GM23338 (cell line): Measurements from ENCODE around the gene FXN. TPM values are rescaled to one million over a fixed set of nuclear protein-coding genes. Genes with fewer than 3 reads are reported as not detected.

Experiments used
- ATAC-seq: fragments of 200-7000 bp; cut with Tn5 transposase; 3 replicates; pipeline ENCODE4 v1.9.1; 2020
- DNase-seq: peaks from one replicate; pipeline ENCODE4 v3.0.0-alpha.2; 2015; ENCODE audit warnings: low spot score
- H2AFZ ChIP-seq: fragments of 200-600 bp; sonication (generic); 2 replicates; pipeline ENCODE4 v1.8.0; 2016; ENCODE audit warnings: antibody characterized with exemption, mild to moderate bottlenecking, moderate library complexity
- H3F3A ChIP-seq: fragments of 200-600 bp; sonication (generic); replicated peaks from 2 replicates; pipeline ENCODE4 v1.8.0; 2017; ENCODE audit warnings: antibody characterized with exemption, mixed run types, low read depth
- H3K27ac ChIP-seq: fragments of 200-600 bp; sonication (generic); 2 replicates; pipeline ENCODE4 v1.6.1; 2016; ENCODE audit warnings: low read depth
- H3K27me3 ChIP-seq: fragments of 200-600 bp; sonication (generic); 2 replicates; pipeline ENCODE4 v1.8.0; 2016; ENCODE audit warnings: mild to moderate bottlenecking, mixed run types, moderate library complexity; ENCODE audit not compliant: insufficient read depth
- H3K36me3 ChIP-seq: fragments of 200-600 bp; sonication (generic); 2 replicates; pipeline ENCODE4 v1.8.0; 2016; ENCODE audit warnings: mild to moderate bottlenecking; ENCODE audit not compliant: insufficient read depth
- H3K4me1 ChIP-seq: fragments of 200-600 bp; sonication (generic); 2 replicates; pipeline ENCODE4 v1.8.0; 2016; ENCODE audit warnings: mild to moderate bottlenecking, moderate library complexity; ENCODE audit not compliant: insufficient read depth
- H3K4me2 ChIP-seq: fragments of 200-600 bp; sonication (generic); 2 replicates; pipeline ENCODE4 v1.7.1; 2017; ENCODE audit warnings: mixed run types
- H3K4me3 ChIP-seq: fragments of 200-600 bp; sonication (generic); 2 replicates; pipeline ENCODE4 v1.6.1; 2016; ENCODE audit warnings: mixed run types
- H3K79me2 ChIP-seq: fragments of 200-600 bp; sonication (generic); replicated peaks from 2 replicates; pipeline ENCODE4 v1.8.0; 2017; ENCODE audit warnings: mild to moderate bottlenecking; ENCODE audit not compliant: insufficient read depth
- H3K9me2 ChIP-seq: fragments of 200-600 bp; sonication (generic); 2 replicates; pipeline ENCODE4 v1.8.0; 2017; ENCODE audit not compliant: insufficient read depth
- H4K20me1 ChIP-seq: fragments of 200-600 bp; sonication (generic); replicated peaks from 2 replicates; pipeline ENCODE4 v1.8.0; 2017; ENCODE audit warnings: mild to moderate bottlenecking; ENCODE audit not compliant: insufficient read depth
- H3K27ac Mint-ChIP-seq: 2 replicates; pipeline ENCODE4 v1.8.0; 2020; ENCODE audit warnings: inconsistent platforms, mild to moderate bottlenecking, moderate library complexity, mixed read lengths
- H3K27me3 Mint-ChIP-seq: 3 replicates; pipeline ENCODE4 v1.8.0; 2022; ENCODE audit warnings: low read depth, mild to moderate bottlenecking, moderate library complexity, mixed read lengths, inconsistent platforms; ENCODE audit not compliant: insufficient read depth, poor library complexity
- H3K36me3 Mint-ChIP-seq: 3 replicates; pipeline ENCODE4 v1.8.0; 2021; ENCODE audit warnings: low read depth, mild to moderate bottlenecking, inconsistent platforms, moderate library complexity, mixed read lengths
- H3K4me1 Mint-ChIP-seq: 3 replicates; pipeline ENCODE4 v1.8.0; 2020; ENCODE audit warnings: mild to moderate bottlenecking, inconsistent platforms, mixed read lengths
- H3K4me3 Mint-ChIP-seq: 3 replicates; pipeline ENCODE4 v1.8.0; 2021; ENCODE audit warnings: moderate library complexity, mild to moderate bottlenecking, inconsistent platforms, mixed read lengths
- H3K9me3 Mint-ChIP-seq: 3 replicates; pipeline ENCODE4 v1.8.0; 2020; ENCODE audit warnings: moderate library complexity, mild to moderate bottlenecking, inconsistent platforms, mixed read lengths
- CREB1 ChIP-seq: fragments of 250-450 bp; sonication (Bioruptor Pico); IDR thresholded peaks from 2 replicates; pipeline ENCODE4 v1.5.0; 2020; ENCODE audit warnings: low read depth, mild to moderate bottlenecking, moderate library complexity
- EZH2 ChIP-seq: fragments of 200-600 bp; sonication (generic); IDR thresholded peaks from one replicate; pipeline ENCODE4 v1.8.0; 2017; ENCODE audit warnings: antibody characterized with exemption, mild to moderate bottlenecking, low read depth; ENCODE audit not compliant: unreplicated experiment
- JUNB ChIP-seq: IDR thresholded peaks from one replicate; pipeline ENCODE4 v1.6.1; 2016; ENCODE audit warnings: antibody characterized with exemption; ENCODE audit not compliant: unreplicated experiment
- NANOG ChIP-seq: IDR thresholded peaks from 2 replicates; pipeline ENCODE4 v1.6.1; 2016; ENCODE audit warnings: antibody characterized with exemption, borderline replicate concordance
- POLR2AphosphoS5 ChIP-seq: IDR thresholded peaks from 2 replicates; pipeline ENCODE4 v1.6.1; 2016; ENCODE audit warnings: antibody characterized with exemption, low read depth
- STAT1 ChIP-seq: IDR thresholded peaks from one replicate; pipeline ENCODE4 v1.6.1; 2016; ENCODE audit warnings: antibody characterized with exemption; ENCODE audit not compliant: unreplicated experiment
- ZNF114 ChIP-seq: fragments of 250-450 bp; sonication (Bioruptor Pico); IDR thresholded peaks from 2 replicates; pipeline ENCODE4 v1.5.0; 2020; ENCODE audit warnings: mild to moderate bottlenecking, moderate library complexity
- ZNF331 ChIP-seq: fragments of 250-450 bp; sonication (Bioruptor Pico); IDR thresholded peaks from 2 replicates; pipeline ENCODE4 v1.5.0; 2020; ENCODE audit warnings: low read depth, mild to moderate bottlenecking, moderate library complexity
- polyA plus RNA-seq: library from polyadenylated mRNA; unstranded; fragments of >200 nt; fragmentation: Nextera tagmentation; extraction: Ambion mirVana; gene quantifications from 2 replicates; pipeline ENCODE4 v1.2.1, GENCODE V29; 2016
- total RNA-seq: library from RNA; depleted of rRNA; stranded (reverse); fragments of >200 nt; shearing (Covaris generic); gene quantifications from 2 replicates; pipeline ENCODE4 v1.2.3, GENCODE V29; 2014
- TF ChIP-seq, protein P1 (sequence below): IDR thresholded peaks from 2 replicates; pipeline ENCODE4 v1.6.1; 2016; ENCODE audit warnings: antibody characterized with exemption
- TF ChIP-seq, protein P2 (sequence below): fragments of 250-450 bp; sonication (Bioruptor Pico); IDR thresholded peaks from 2 replicates; pipeline ENCODE4 v1.5.0; 2020; ENCODE audit warnings: mild to moderate bottlenecking, moderate library complexity
- TF ChIP-seq, protein P3 (sequence below): IDR thresholded peaks from one replicate; pipeline ENCODE4 v1.6.1; 2018; ENCODE audit warnings: antibody characterized with exemption; ENCODE audit not compliant: unreplicated experiment

Gene FXN
- total and polyA plus RNA-seq, 2 experiments from 2014 or later: 26.1 to 66.4 TPM

- Histone ChIP-seq H3K27me3 (no peaks in the 10 kb centered on the region), H3K79me2 (no peaks in the 10 kb centered on the region), H3K27ac (peak overlapping the region; percentile 91), H4K20me1 (no peaks in the 10 kb centered on the region), H2AFZ (no peak overlapping the region), H3K36me3 (no peaks in the 10 kb centered on the region), H3K4me2 (peak overlapping the region; percentile 74), H3K4me1 (peaks cover 30% of the 10 kb centered on the region), H3F3A (0 out of 2 replicates have a peak, but pooled peaks cover 9% of the 10 kb centered on the region), H3K4me3 (peak overlapping the region; percentile 31), H3K9me2 (0 out of 2 replicates have a peak, but pooled peaks cover 4% of the 10 kb centered on the region)
- TF ChIP-seq EZH2: no peak
- no peak for TF ChIP-seq ZNF331 (CRISPR knock-in tag)
- no peak for TF ChIP-seq ZNF114 (CRISPR knock-in tag)
- H3K27ac Mint-ChIP-seq: peak overlapping the region; percentile 99
- H3K36me3 Mint-ChIP-seq: peaks cover 11% of the 10 kb centered on the region
- peak; percentile 79 for DNase-seq
- H3K4me1 Mint-ChIP-seq: peaks cover 38% of the 10 kb centered on the region
- peak; percentile 88 for ATAC-seq
- H3K27me3 Mint-ChIP-seq: peaks cover 10% of the 10 kb centered on the region
- peak overlapping the region; percentile 61 for H3K4me3 Mint-ChIP-seq
- H3K9me3 Mint-ChIP-seq: peaks cover 5% of the 10 kb centered on the region; the same call in 2 of the 3 replicates
Observed at GRCh38 chr9:69090140-69090750, 54.7 kb downstream of the FXN start.

- DNase-seq: no peak
- H3K27me3 ChIP-seq: no peaks in the 10 kb centered on the region
- ATAC-seq: no peak
- no peaks in the 10 kb centered on the region for H3K79me2 ChIP-seq
- H3K36me3 Mint-ChIP-seq: peaks cover 4% of the 10 kb centered on the region
- peak overlapping the region; percentile 62 for H3K27ac Mint-ChIP-seq
- H3K9me2 ChIP-seq: 0 out of 2 replicates have a peak, but pooled peaks cover 4% of the 10 kb centered on the region
- H3K4me3 ChIP-seq: no peak overlapping the region
- H3K9me3 Mint-ChIP-seq: 0 out of 3 replicates have a peak, but pooled peaks cover 1% of the 10 kb centered on the region
- H3F3A ChIP-seq: 0 out of 2 replicates have a peak, but pooled peaks cover 3% of the 10 kb centered on the region
- peak overlapping the region; percentile 91 for H3K27ac ChIP-seq
- peaks cover 38% of the 10 kb centered on the region for H3K4me1 Mint-ChIP-seq
- no peaks in the 10 kb centered on the region for H4K20me1 ChIP-seq
- H3K36me3 ChIP-seq: no peaks in the 10 kb centered on the region
- peak overlapping the region; percentile 29; the same call in 2 of the 3 replicates for H3K4me3 Mint-ChIP-seq
- peak overlapping the region; percentile 74 for H3K4me2 ChIP-seq
- no peak overlapping the region for H2AFZ ChIP-seq
- H3K27me3 Mint-ChIP-seq: peaks cover 11% of the 10 kb centered on the region
- peaks cover 30% of the 10 kb centered on the region for H3K4me1 ChIP-seq
- TF ChIP-seq POLR2AphosphoS5: no peak
- TF ChIP-seq JUNB: no peak
- TF ChIP-seq CREB1 (CRISPR knock-in tag): no peak
- TF ChIP-seq STAT1: no peak
- TF ChIP-seq, protein P1, sequence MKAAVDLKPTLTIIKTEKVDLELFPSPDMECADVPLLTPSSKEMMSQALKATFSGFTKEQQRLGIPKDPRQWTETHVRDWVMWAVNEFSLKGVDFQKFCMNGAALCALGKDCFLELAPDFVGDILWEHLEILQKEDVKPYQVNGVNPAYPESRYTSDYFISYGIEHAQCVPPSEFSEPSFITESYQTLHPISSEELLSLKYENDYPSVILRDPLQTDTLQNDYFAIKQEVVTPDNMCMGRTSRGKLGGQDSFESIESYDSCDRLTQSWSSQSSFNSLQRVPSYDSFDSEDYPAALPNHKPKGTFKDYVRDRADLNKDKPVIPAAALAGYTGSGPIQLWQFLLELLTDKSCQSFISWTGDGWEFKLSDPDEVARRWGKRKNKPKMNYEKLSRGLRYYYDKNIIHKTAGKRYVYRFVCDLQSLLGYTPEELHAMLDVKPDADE: no peak
- TF ChIP-seq ZNF114 (CRISPR knock-in tag): no peak
- TF ChIP-seq ZNF331 (CRISPR knock-in tag): no peak
- TF ChIP-seq, protein P2, sequence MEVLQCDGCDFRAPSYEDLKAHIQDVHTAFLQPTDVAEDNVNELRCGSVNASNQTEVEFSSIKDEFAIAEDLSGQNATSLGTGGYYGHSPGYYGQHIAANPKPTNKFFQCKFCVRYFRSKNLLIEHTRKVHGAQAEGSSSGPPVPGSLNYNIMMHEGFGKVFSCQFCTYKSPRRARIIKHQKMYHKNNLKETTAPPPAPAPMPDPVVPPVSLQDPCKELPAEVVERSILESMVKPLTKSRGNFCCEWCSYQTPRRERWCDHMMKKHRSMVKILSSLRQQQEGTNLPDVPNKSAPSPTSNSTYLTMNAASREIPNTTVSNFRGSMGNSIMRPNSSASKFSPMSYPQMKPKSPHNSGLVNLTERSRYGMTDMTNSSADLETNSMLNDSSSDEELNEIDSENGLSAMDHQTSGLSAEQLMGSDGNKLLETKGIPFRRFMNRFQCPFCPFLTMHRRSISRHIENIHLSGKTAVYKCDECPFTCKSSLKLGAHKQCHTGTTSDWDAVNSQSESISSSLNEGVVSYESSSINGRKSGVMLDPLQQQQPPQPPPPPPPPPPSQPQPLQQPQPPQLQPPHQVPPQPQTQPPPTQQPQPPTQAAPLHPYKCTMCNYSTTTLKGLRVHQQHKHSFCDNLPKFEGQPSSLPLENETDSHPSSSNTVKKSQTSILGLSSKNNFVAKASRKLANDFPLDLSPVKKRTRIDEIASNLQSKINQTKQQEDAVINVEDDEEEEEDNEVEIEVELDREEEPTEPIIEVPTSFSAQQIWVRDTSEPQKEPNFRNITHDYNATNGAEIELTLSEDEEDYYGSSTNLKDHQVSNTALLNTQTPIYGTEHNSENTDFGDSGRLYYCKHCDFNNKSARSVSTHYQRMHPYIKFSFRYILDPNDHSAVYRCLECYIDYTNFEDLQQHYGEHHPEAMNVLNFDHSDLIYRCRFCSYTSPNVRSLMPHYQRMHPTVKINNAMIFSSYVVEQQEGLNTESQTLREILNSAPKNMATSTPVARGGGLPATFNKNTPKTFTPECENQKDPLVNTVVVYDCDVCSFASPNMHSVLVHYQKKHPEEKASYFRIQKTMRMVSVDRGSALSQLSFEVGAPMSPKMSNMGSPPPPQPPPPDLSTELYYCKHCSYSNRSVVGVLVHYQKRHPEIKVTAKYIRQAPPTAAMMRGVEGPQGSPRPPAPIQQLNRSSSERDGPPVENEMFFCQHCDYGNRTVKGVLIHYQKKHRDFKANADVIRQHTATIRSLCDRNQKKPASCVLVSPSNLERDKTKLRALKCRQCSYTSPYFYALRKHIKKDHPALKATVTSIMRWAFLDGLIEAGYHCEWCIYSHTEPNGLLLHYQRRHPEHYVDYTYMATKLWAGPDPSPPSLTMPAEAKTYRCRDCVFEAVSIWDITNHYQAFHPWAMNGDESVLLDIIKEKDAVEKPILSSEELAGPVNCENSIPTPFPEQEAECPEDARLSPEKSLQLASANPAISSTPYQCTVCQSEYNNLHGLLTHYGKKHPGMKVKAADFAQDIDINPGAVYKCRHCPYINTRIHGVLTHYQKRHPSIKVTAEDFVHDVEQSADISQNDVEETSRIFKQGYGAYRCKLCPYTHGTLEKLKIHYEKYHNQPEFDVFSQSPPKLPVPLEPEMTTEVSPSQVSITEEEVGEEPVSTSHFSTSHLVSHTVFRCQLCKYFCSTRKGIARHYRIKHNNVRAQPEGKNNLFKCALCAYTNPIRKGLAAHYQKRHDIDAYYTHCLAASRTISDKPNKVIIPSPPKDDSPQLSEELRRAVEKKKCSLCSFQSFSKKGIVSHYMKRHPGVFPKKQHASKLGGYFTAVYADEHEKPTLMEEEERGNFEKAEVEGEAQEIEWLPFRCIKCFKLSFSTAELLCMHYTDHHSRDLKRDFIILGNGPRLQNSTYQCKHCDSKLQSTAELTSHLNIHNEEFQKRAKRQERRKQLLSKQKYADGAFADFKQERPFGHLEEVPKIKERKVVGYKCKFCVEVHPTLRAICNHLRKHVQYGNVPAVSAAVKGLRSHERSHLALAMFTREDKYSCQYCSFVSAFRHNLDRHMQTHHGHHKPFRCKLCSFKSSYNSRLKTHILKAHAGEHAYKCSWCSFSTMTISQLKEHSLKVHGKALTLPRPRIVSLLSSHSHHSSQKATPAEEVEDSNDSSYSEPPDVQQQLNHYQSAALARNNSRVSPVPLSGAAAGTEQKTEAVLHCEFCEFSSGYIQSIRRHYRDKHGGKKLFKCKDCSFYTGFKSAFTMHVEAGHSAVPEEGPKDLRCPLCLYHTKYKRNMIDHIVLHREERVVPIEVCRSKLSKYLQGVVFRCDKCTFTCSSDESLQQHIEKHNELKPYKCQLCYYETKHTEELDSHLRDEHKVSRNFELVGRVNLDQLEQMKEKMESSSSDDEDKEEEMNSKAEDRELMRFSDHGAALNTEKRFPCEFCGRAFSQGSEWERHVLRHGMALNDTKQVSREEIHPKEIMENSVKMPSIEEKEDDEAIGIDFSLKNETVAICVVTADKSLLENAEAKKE: no peak
- TF ChIP-seq NANOG: no peak
- TF ChIP-seq, protein P3, sequence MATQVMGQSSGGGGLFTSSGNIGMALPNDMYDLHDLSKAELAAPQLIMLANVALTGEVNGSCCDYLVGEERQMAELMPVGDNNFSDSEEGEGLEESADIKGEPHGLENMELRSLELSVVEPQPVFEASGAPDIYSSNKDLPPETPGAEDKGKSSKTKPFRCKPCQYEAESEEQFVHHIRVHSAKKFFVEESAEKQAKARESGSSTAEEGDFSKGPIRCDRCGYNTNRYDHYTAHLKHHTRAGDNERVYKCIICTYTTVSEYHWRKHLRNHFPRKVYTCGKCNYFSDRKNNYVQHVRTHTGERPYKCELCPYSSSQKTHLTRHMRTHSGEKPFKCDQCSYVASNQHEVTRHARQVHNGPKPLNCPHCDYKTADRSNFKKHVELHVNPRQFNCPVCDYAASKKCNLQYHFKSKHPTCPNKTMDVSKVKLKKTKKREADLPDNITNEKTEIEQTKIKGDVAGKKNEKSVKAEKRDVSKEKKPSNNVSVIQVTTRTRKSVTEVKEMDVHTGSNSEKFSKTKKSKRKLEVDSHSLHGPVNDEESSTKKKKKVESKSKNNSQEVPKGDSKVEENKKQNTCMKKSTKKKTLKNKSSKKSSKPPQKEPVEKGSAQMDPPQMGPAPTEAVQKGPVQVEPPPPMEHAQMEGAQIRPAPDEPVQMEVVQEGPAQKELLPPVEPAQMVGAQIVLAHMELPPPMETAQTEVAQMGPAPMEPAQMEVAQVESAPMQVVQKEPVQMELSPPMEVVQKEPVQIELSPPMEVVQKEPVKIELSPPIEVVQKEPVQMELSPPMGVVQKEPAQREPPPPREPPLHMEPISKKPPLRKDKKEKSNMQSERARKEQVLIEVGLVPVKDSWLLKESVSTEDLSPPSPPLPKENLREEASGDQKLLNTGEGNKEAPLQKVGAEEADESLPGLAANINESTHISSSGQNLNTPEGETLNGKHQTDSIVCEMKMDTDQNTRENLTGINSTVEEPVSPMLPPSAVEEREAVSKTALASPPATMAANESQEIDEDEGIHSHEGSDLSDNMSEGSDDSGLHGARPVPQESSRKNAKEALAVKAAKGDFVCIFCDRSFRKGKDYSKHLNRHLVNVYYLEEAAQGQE: no peak
Observed at GRCh38 chr9:69090946-69091345, 55.4 kb downstream of the FXN start.
